ENCODE data around the gene FARP1.

The FARP1 gene

GRCh38 chr13:98198683-98199082, 55.8 kb downstream of the FARP1 start:
- DNase-seq (ENCODE audit: low read depth in 2 of 2, low spot score in 1 of 2): no peak

GRCh38 chr13:98199480-98199879, 56.6 kb downstream of the FARP1 start:
- DNase-seq (ENCODE audit: low read depth in 2 of 2, low spot score in 1 of 2): no peak

DNA sequence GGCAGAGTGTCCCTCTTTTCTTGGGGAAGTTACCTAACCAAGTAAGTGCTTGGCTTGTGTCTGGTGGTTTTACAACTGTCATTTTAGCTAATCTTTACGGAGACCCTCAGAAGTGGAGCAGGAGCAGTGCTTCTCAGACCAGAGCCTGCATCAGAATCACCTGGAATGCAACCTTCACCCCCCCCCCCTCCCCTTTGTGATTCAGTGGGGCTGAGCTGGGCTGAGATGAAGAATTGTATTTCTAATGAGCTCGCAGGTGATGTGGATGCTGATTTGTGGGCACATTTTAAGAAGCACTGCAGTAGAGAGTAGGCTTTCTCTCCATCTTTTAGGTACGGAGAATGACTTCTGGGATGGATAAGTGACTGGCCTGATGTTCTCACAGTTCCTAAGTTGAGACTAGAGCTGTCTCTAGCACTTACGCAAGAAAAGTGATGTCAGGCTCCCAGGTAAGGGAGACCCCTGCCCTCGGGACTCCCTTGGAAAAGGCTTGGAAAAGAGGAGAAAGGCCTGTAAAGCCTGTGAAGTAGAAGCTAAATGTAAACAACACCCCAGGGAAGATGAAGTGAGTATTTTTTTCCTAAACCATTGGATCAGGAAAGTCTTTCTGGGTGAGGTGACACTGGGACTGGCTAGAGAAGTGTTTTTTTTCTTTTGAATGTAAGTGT, 57.5 kb downstream of the FARP1 start:
- no peak for DNase-seq (ENCODE audit: low read depth in 2 of 2, low spot score in 1 of 2)

DNA sequence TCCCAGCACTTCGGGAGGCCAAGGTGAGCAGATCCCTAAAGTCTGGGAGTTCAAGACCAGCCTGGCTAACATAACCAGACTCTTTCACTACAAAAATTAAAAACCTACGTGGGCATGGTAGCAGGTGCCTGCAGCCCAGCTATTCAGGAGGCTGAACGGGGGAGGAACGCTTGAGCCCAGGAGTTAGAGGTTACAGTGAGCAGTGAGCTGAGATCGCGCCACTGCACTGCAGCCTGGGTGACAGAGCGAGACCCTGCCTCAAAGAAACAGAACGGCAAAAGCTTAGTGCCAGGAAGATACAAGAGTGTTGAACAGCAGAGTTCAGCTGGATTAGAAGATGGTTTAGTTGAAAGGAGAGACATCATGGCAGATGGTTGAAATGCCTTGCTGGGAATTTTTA, 58.3 kb downstream of the FARP1 start:
- DNase-seq (ENCODE audit: low read depth in 2 of 2, low spot score in 1 of 2): no peak

GRCh38 chr13:98201984-98202383, 59.1 kb downstream of the FARP1 start:
- no peak for DNase-seq (ENCODE audit: low read depth in 2 of 2, low spot score in 1 of 2)

DNA sequence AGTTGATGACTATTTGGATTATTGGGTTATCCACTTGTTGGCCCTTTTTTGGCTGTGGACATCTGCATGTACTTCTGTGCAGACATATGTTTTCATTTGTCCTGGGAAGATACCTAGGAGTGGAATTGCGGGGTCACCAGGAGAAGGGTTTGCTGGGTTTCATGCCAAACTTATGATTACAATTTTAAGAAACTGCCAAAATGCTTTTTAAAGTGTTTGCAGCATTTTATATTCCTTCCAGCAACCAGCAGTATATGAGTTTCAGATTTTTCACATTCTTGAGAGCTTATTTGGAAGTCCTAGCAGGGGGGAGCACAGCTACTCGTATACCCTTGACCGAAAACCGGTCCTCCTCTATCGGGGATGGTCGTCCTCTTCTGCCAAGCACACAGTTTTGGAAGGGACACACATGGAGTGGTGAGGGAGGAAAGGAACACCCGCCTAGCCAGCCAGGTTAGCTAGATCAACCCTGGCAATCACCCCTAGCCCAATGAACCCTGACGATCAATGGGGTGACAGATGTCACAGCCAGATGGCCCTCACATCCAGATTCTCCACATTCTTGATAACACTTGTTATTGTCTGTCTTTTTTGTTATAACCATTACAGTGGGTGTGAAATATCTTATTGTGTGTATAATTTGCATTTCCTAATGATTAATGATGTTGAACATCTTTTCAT, 60.9 kb downstream of the FARP1 start:
- DNase-seq (ENCODE audit: low read depth in 2 of 2, low spot score in 1 of 2): no peak

GRCh38 chr13:98204546-98204945, 61.7 kb downstream of the FARP1 start:
- DNase-seq (ENCODE audit: low read depth in 2 of 2, low spot score in 1 of 2): no peak

DNA sequence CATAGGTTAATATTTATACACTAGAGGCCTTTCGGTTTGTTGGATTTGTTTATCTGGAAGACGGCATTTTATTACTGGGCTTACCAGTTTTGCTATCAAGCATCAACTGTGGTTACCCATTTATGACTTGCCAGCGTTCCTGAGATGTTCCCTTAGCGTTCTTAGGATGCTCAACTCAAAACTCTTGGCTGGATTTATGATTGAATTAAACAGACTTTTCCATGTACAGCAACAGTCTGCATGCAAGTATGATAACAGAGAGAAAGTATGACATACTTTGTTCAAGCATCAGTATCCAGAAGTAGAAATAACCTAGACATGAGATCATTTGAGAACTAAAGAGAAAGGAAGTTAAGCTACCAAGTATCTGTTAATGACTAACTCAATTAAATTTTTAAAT, 64.1 kb downstream of the FARP1 start:
- DNase-seq (ENCODE audit: low read depth in 2 of 2, low spot score in 1 of 2): no peak

- DNase-seq (ENCODE audit: low read depth in 2 of 2, low spot score in 1 of 2): no peak
Observed at GRCh38 chr13:98207416-98207815, 64.5 kb downstream of the FARP1 start.

DNA sequence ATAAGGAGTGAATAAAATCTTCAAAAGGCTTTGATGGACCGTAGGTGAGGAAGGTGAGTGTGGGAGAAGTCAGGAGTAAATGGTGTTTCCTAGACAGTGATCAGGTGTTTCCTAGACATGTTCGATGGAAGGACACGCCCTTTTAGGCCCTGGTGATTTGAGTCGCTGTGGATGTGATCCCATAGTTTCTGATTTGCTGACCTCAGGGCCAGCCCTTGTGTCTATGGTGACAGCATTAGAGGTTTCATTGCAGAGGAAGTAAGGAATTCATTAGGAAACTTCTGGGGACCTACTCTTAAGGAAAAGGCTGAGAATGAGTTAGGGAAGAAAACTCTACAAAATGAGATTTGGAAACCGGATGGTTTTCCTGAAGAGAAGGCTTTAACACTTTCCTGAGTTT, 65.7 kb downstream of the FARP1 start:
- DNase-seq (ENCODE audit: low read depth in 2 of 2, low spot score in 1 of 2): no peak

DNA sequence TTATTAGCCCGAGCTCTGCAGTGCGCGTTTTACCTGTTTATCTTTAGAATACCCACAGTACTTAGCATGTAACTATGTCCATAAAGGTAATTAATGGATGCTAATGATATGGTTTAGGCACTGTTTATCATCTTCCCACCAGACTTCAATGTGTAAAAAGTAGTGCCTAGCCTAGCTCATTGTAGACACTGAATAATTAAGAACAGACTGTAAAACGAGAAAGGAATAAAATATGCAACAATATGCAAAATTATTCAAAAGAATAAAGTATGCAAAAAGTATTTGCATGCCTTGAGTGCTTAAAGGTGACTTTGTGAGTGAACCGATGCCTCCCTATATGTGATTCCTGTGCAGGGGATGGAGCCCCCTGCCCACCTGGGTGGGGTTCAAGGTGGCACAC, 69.9 kb downstream of the FARP1 start:
- DNase-seq (ENCODE audit: low read depth in 2 of 2, low spot score in 1 of 2): no peak

- no peak for DNase-seq (ENCODE audit: low read depth in 2 of 2, low spot score in 1 of 2)
Observed at GRCh38 chr13:98213354-98213753, 70.5 kb downstream of the FARP1 start.

- DNase-seq (ENCODE audit: low read depth in 2 of 2, low spot score in 1 of 2): no peak
Observed at GRCh38 chr13:98214008-98214643, 71.2 kb downstream of the FARP1 start.

- no peak for DNase-seq (ENCODE audit: low read depth in 2 of 2, low spot score in 1 of 2)
Observed at GRCh38 chr13:98214707-98215106, 71.8 kb downstream of the FARP1 start.

GRCh38 chr13:98215508-98215907, 72.6 kb downstream of the FARP1 start:
- DNase-seq (ENCODE audit: low read depth in 2 of 2, low spot score in 1 of 2): no peak

- no peak for DNase-seq (ENCODE audit: low read depth in 2 of 2, low spot score in 1 of 2)
Observed at GRCh38 chr13:98216135-98216565, 73.3 kb downstream of the FARP1 start.

DNA sequence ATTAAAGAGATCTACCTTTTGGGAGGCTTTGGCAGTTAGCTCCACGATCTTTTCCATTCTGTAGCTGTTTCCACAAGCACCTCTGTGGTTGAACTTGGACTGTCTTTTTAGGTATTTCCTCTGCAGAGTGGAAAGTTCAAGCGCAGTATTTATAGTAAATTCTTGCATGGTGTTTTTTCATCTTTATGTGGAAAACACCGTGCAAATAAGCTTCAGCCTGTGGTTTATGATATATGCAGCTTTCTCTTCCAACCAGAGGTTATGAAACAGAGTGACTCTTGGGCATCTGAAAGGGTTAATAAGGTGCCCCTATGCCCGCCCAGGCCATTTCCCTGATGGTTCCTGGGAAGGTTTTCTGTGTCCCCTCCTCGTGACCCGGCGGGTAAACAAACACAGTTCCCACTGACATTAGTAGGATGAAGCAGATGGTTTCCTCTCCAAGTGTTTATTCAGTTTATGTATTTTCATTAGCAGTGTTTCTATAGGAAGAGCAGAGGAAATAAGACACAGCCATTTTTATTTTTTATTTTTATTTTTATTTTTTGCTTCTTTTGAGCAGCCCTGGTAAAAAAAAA, 73.9 kb downstream of the FARP1 start:
- DNase-seq (ENCODE audit: low read depth in 2 of 2, low spot score in 1 of 2): no peak

DNA sequence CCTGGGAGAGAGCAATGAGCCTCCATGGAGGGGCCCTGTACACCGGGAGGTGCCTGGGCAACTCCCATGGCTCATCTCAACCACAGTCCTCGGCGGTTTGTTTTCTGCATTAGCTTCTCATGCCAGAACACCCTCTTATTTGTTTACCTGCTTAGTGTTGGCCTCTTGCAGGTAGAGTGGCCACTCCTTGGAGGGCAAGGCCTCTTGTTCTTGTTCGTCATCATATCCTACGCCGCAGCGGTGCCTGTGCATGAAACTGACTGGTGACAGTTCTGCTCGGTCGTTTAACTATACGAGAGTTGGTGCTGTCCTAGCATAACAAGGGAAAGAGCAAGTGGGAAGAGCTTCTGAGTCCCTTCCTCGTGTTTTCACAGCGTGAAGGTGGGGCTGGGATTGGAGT, 74.7 kb downstream of the FARP1 start:
- DNase-seq (ENCODE audit: low read depth in 2 of 2, low spot score in 1 of 2): no peak

GRCh38 chr13:98219685-98220084, 76.8 kb downstream of the FARP1 start:
- no peak for DNase-seq (ENCODE audit: low read depth in 2 of 2, low spot score in 1 of 2)

GRCh38 chr13:98220271-98220791, 77.4 kb downstream of the FARP1 start:
- no peak for DNase-seq (ENCODE audit: low read depth in 2 of 2, low spot score in 1 of 2)

- no peak for DNase-seq (ENCODE audit: low read depth in 2 of 2, low spot score in 1 of 2)
Observed at GRCh38 chr13:98221234-98221633, 78.3 kb downstream of the FARP1 start.

DNA sequence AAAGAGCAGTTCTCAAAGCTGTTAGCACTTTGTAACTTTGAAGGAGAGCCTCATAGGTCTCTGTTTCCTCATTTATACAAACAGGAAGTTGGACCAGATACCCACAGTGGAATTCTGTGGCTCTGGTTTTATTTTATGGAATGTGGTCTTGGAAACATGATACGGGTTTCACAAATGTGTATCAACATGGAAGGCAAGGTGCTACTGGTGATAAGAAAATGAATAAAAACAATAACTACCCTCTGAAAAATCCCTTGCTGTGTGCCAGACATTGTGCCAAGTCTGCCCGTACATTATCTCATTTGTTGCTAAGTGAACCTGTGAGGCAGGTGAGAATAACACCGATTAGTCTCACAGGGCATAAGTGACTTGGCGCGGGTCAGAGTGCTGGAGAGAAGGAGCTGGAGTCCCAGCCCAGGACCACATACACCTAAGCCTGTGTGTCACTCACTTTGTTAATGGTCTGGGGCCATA, 79.2 kb downstream of the FARP1 start:
- no peak for DNase-seq (ENCODE audit: low read depth in 2 of 2, low spot score in 1 of 2)

Data from stimulated activated CD8-positive, alpha-beta memory T cell treated with anti-CD3 and anti-CD28 coated beads, Interleukin-4, amount 100 ng/mL, for 4 hours (primary cell).